B cell (primary cell): ENCODE data around the gene SSX2IP. TPM values are rescaled to one million over a fixed set of nuclear protein-coding genes. Genes with fewer than 3 reads are reported as not detected.

Experiments used
- ATAC-seq: fragments of 200-7000 bp; cut with Tn5 transposase; one replicate; pipeline ENCODE4 v1.10.0; 2021; ENCODE audit warnings: low read depth, mild to moderate bottlenecking, moderate number of reproducible peaks, moderate library complexity
- CTCF ChIA-PET: fragments of 350-600 bp; sonication (Branson Sonifier 250); formaldehyde crosslinking; loops from one replicate; lab custom pipeline; 2021; ENCODE audit warnings: antibody characterized with exemption, inconsistent platforms; lab: Charles Lee
- POLR2A ChIA-PET: fragments of 350-600 bp; sonication (Branson Sonifier 250); formaldehyde crosslinking; loops from one replicate; lab custom pipeline; 2021; ENCODE audit warnings: antibody characterized with exemption; lab: Charles Lee
- DNase-seq: peaks from one replicate; pipeline ENCODE4 v3.0.0; 2013
- H2AFZ ChIP-seq: 2 replicates; pipeline ENCODE4 v1.6.1; 2012; ENCODE audit warnings: mild to moderate bottlenecking, low read depth, low read length; ENCODE audit not compliant: insufficient read depth, poor library complexity, severe bottlenecking
- H3K27ac ChIP-seq, 2 donors: 1 replicate in 1 of 2; 2 replicates in 1 of 2; pipeline ENCODE4 v1.5.1; 2012 to 2013; ENCODE audit warnings: low read length in 2 of 2, mild to moderate bottlenecking in 2 of 2, moderate library complexity in 1 of 2
- H3K27me3 ChIP-seq, 4 experiments: fragments of 200-600 bp in 1 of 4; sonication (generic) in 1 of 4; replicated peaks in 1 of 4; 1 replicate in 2 of 4; 2 replicates in 2 of 4; pipeline versions ENCODE4 v1.6.1 to v1.7.0; 2013 to 2016; ENCODE audit warnings: low read length in 3 of 4, mild to moderate bottlenecking in 2 of 4, mixed read lengths in 1 of 4, moderate library complexity in 1 of 4; ENCODE audit not compliant: insufficient read depth in 4 of 4, control insufficient read depth in 3 of 4; ENCODE audit errors: control extremely low read depth in 1 of 4
- H3K36me3 ChIP-seq, 2 experiments: replicated peaks in 1 of 2; 1 replicate in 1 of 2; 2 replicates in 1 of 2; pipeline versions ENCODE4 v1.6.1 to v1.7.1; 2013; ENCODE audit warnings: low read length in 1 of 2; ENCODE audit not compliant: insufficient read depth in 2 of 2, control insufficient read depth in 1 of 2; ENCODE audit errors: control extremely low read depth in 1 of 2, extremely low read depth in 1 of 2
- H3K4me1 ChIP-seq, 2 donors: fragments of 200-600 bp in 1 of 2; sonication (generic) in 1 of 2; 1 replicate in 1 of 2; 2 replicates in 1 of 2; pipeline versions ENCODE4 v1.5.1 to v1.6.1; 2013 to 2017; ENCODE audit warnings: low read length in 2 of 2; ENCODE audit not compliant: control insufficient read depth in 2 of 2, insufficient read depth in 2 of 2
- H3K4me2 ChIP-seq: replicated peaks from 2 replicates; pipeline ENCODE3; 2012; ENCODE audit warnings: mild to moderate bottlenecking, low read depth, low read length; ENCODE audit not compliant: poor library complexity, severe bottlenecking
- H3K4me3 ChIP-seq, 5 experiments: fragments of 200-600 bp in 1 of 5; sonication (generic) in 1 of 5; 1 replicate in 3 of 5; 2 replicates in 2 of 5; pipeline versions ENCODE4 v1.5.1 to v1.7.0; 2011 to 2016; ENCODE audit warnings: low read length in 4 of 5, mild to moderate bottlenecking in 4 of 5, low read depth in 2 of 5, control low read depth in 1 of 5, moderate library complexity in 1 of 5; ENCODE audit not compliant: insufficient read depth in 1 of 5; ENCODE audit errors: control extremely low read depth in 1 of 5, extremely low read depth in 1 of 5
- H3K79me2 ChIP-seq: fragments of 200-600 bp; sonication (generic); one replicate; pipeline ENCODE4 v1.6.0; 2016; ENCODE audit warnings: low read length; ENCODE audit not compliant: control insufficient read depth, insufficient read depth
- H3K9ac ChIP-seq: fragments of 200-600 bp; sonication (generic); 2 replicates; pipeline ENCODE4 v1.6.1; 2017; ENCODE audit warnings: mild to moderate bottlenecking, low read length, moderate library complexity
- H3K9me3 ChIP-seq, 3 donors: one replicate each; pipeline versions ENCODE4 v1.6.1 to v1.7.1; 2013; ENCODE audit warnings: low read length in 2 of 3; ENCODE audit not compliant: control insufficient read depth in 2 of 3, insufficient read depth in 1 of 3; ENCODE audit errors: control extremely low read depth in 1 of 3
- H4K20me1 ChIP-seq: 2 replicates; pipeline ENCODE4 v1.6.0; 2012; ENCODE audit warnings: mild to moderate bottlenecking, low read length; ENCODE audit not compliant: insufficient read depth, control insufficient read depth, poor library complexity, severe bottlenecking
- H3K27ac Mint-ChIP-seq: one replicate; pipeline ENCODE4 v1.8.0; 2021; ENCODE audit warnings: mixed read lengths
- H3K27me3 Mint-ChIP-seq: one replicate; pipeline ENCODE4 v1.8.0; 2021; ENCODE audit warnings: mixed read lengths
- H3K4me1 Mint-ChIP-seq: one replicate; pipeline ENCODE4 v1.8.0; 2021; ENCODE audit warnings: mixed read lengths
- H3K4me3 Mint-ChIP-seq: one replicate; pipeline ENCODE4 v1.8.0; 2021; ENCODE audit warnings: mixed read lengths
- H3K9me3 Mint-ChIP-seq: one replicate; pipeline ENCODE4 v1.8.0; 2022; ENCODE audit warnings: mixed read lengths; ENCODE audit not compliant: insufficient read depth
- CTCF ChIP-seq: fragments of 200-600 bp; IDR thresholded peaks from one replicate; pipeline ENCODE4 v1.8.0; 2022; ENCODE audit warnings: antibody characterized with exemption, mild to moderate bottlenecking
- EZH2 ChIP-seq: IDR thresholded peaks from 2 replicates; pipeline ENCODE4 v1.6.1; 2012; ENCODE audit warnings: borderline replicate concordance, low read depth, mild to moderate bottlenecking, moderate library complexity, low read length; ENCODE audit not compliant: insufficient read depth, poor library complexity, severe bottlenecking
- WGBS: methylation state at CpG from one replicate; pipeline ENCODE4 v1.1.5; 2013; ENCODE audit warnings: missing lambda C conversion rate; ENCODE audit not compliant: insufficient coverage; 5-methylcytosine and 5-hydroxymethylcytosine counted together
- intact Hi-C: fragments of 100-400 bp; cut with micrococcal nuclease; formaldehyde crosslinking; loops from one replicate; pipeline ENCODE4 v1.10.0; 2022
- polyA plus RNA-seq: library from polyadenylated mRNA; depleted of rRNA; stranded (reverse); fragments of >200 nt; gene quantifications from 2 replicates; pipeline ENCODE4 v1.2.3, GENCODE V29; 2012
- total RNA-seq, 2 donors: library from RNA; stranded (reverse); fragments of 120-200 nt in 1 of 2; gene quantifications; 1 replicate in 1 of 2; 2 replicates in 1 of 2; pipeline versions ENCODE4 v1.2.3 to v1.2.4, GENCODE V29; 2013 to 2022

SSX2IP gene
- total and polyA plus RNA-seq, 2 donors (not counting 1 experiment from before 2014, with no cell fraction given) = 0.95 to 10.3 TPM

GRCh38 chr1:84737590-84737989 lies 47.3 kb upstream of the SSX2IP start:
- no peak for DNase-seq
- intact Hi-C loops = no loop called here
- Mint-ChIP-seq H3K4me1 (no peaks in the 10 kb centered on the region), H3K4me3 (no peak overlapping the region), H3K27me3 (peaks cover 24% of the 10 kb centered on the region), H3K27ac (no peak overlapping the region), H3K9me3 (no peaks in the 10 kb centered on the region)
- Histone ChIP-seq H4K20me1 (no peaks in the 10 kb centered on the region), H2AFZ (no peak overlapping the region), H3K4me1 (no peaks in the 10 kb centered on the region), H3K9ac (no peak overlapping the region), H3K4me2 (no peak overlapping the region), H3K36me3 (no peaks in the 10 kb centered on the region), H3K79me2 (no peaks in the 10 kb centered on the region), H3K27ac (no peak overlapping the region), H3K4me3 (no peak overlapping the region), H3K9me3 (no peaks in the 10 kb centered on the region), H3K27me3 (peaks cover 0 to 4% (median 0%) of the 10 kb centered on the region in 4 experiments)
- CTCF ChIA-PET = interaction anchor here (0.7 kb wide), 1 partner anchor 16 kb away, joined by 3 read pairs; no protein-coding TSS in a partner anchor
- no CpG with 5 or more reads among the region's 4 CpGs for WGBS
- no peak for TF ChIP-seq EZH2
- TF ChIP-seq CTCF = no peak
- POLR2A ChIA-PET = no interaction called here
- no peak for ATAC-seq

DNA sequence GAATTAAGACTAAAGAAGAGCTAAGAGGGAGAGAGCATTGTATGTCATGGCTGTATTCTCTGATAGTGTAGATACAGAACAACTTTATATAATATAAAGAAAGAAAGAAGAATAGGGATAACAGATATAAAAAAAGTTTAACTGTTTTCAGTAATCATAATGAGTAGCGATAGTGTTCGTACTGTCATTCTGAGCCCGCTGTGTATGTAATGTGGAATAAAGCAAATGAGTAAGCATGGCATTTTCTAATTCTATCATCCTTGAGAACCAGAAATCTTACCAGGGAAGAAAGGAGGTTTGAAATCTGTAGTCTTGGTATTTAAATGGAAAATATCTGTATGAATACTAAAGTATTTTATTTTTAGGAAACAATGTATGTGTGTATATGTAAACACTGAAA lies 46.7 kb upstream of the SSX2IP start:
- no peaks in the 10 kb centered on the region for H3K9me3 Mint-ChIP-seq
- no peaks in the 10 kb centered on the region for H3K4me1 ChIP-seq
- no peak overlapping the region for H3K4me3 ChIP-seq
- ATAC-seq (no peak), DNase-seq (no peak)
- WGBS = no CpG with 5 or more reads among the region's 3 CpGs
- H3K4me2 ChIP-seq = no peak overlapping the region
- peaks cover 0 to 4% (median 0%) of the 10 kb centered on the region in 4 experiments for H3K27me3 ChIP-seq
- no peaks in the 10 kb centered on the region for H3K36me3 ChIP-seq
- H3K27ac ChIP-seq = no peak overlapping the region
- no peaks in the 10 kb centered on the region for H4K20me1 ChIP-seq
- no peak overlapping the region for H3K27ac Mint-ChIP-seq
- intact Hi-C loops = no loop called here
- CTCF ChIA-PET = no interaction called here
- H3K27me3 Mint-ChIP-seq = peaks cover 27% of the 10 kb centered on the region
- H3K9me3 ChIP-seq = no peaks in the 10 kb centered on the region
- no peak for TF ChIP-seq EZH2
- no peak for TF ChIP-seq CTCF
- H3K4me1 Mint-ChIP-seq = no peaks in the 10 kb centered on the region
- H3K9ac ChIP-seq = no peak overlapping the region
- no peak overlapping the region for H3K4me3 Mint-ChIP-seq
- POLR2A ChIA-PET = no interaction called here
- no peaks in the 10 kb centered on the region for H3K79me2 ChIP-seq
- no peak overlapping the region for H2AFZ ChIP-seq
